ENCODE data around the gene NDUFS4. TPM values are rescaled to one million over a fixed set of nuclear protein-coding genes. Genes with fewer than 3 reads are reported as not detected.

The NDUFS4 gene
- 111 and 135 TPM in 2 replicates for total RNA-seq (ENCODE audit: low replicate concordance)

GRCh38 chr5:53560506-53561191, at the start of gene NDUFS4:
NDUFS4 (plus strand) TSS chr5:53560639; CDS start chr5:53560663, 24 bp downstream.

Other genes starting within 250 kb of the NDUFS4 start
- 38.1 and 73.2 TPM in 2 replicates for gene FST, start 80.0 kb upstream of the NDUFS4 start, total RNA-seq (ENCODE audit: low replicate concordance)

All from smooth muscle cell of the coronary artery (primary cell).